NCI-H526 (cell line): ENCODE measurements around the gene RNF123.

Source experiments
- DNase-seq, 2 experiments: peaks; one replicate each; lab custom pipeline; 2025; lab: John Stamatoyannopoulos, UW

The RNF123 gene

DNA sequence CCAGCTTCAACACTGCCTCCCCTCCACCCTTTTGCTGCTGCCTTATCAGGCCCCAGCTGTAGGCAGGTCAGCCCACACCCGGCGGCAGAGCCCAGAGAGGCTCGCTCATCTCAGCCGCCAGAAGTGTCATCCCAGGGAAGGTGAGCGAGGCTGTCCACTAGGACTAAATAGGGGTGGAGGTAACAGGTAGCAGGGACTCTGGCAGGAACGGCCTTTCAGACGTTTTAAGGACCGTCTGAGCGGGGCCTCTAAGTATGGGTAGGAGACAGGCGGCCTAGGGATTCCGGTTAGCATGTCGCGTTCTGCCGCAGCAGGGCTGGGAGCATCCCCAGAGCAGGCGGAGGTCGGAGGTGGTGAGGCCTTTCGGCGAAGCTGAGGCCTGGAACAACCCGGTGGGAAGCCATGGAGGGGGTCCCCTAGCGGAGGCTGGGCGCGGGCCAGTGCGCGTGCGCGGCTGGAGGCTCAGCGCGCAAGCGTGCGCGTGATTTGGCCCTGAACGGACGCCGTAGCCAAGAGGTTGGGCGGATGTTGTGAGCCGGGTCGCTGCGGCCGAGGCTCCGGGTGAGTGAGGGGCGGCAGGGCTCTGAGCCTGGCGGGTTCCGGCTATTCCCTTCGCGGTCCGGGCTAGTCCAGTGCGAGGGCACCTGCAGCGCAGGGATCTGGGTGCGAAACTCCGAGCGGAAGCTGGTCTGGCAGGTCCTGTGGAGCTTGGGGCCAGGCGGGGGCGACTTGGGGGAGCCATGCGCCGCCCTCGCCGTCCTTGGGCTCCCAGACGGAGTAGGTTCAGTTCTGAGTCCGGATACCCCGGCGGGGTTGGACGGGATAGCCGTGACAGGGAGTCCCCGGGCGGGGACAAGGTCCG is at the start of gene RNF123, which contains the start of gene MST1:
Gene RNF123 (plus strand): TSS at position 512 of the 862 bp plus-strand sequence. CDS start 1,609 bp downstream, outside the sequence.
Gene MST1 (minus strand): TSS at position 429 of the 862 bp plus-strand sequence. CDS start 783 bp downstream, outside the sequence.
- no peak for DNase-seq

GRCh38 chr3:49641292-49641691 is 48.1 kb upstream of the RNF123 start:
- DNase-seq: no peak

DNA sequence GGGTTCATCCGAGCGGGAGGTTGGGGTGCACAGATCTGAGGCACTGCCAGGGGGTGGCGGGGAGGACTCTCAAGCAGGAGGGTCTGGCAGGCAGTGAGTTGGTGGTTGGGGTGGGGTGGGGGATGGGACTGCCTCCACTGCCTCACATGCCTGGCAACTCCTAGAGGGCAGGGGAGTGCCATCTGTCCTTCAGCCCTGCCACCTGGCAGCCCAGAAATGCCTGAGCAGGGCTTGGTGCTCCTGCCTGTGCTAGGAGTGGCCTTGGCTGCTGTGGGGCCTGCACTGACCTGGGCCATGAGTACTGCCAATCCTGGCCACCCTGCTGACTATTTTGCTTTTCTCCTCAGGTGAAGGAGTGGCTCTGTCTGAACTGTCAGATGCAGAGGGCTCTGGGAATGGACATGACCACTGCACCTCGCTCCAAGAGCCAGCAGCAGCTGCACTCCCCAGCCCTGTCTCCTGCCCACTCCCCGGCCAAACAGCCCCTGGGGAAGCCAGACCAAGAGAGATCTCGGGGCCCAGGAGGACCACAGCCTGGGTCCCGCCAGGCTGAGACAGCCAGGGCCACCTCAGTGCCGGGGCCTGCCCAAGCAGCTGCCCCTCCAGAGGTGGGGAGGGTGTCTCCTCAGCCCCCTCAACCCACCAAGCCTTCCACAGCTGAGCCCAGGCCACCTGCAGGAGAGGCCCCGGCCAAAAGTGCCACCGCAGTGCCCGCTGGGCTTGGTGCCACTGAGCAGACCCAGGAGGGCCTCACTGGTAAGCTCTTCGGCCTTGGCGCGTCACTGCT is 47.2 kb upstream of the RNF123 start:
- DNase-seq: no peak

DNA sequence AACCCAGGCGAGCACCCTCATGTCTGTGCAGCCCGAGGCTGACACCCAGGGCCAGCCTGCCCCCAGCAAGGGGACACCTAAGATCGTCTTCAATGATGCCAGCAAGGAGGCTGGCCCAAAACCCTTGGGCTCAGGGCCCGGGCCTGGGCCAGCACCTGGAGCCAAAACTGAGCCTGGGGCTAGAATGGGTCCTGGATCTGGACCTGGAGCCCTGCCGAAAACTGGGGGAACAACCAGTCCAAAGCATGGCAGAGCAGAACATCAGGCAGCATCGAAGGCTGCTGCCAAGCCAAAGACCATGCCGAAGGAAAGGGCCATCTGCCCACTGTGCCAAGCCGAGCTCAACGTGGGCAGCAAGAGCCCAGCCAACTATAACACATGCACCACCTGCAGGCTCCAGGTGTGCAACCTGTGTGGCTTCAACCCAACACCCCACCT is 46.6 kb upstream of the RNF123 start:
- DNase-seq: no peak

GRCh38 chr3:49644684-49645083 is 44.7 kb upstream of the RNF123 start:
- no peak for DNase-seq

DNA sequence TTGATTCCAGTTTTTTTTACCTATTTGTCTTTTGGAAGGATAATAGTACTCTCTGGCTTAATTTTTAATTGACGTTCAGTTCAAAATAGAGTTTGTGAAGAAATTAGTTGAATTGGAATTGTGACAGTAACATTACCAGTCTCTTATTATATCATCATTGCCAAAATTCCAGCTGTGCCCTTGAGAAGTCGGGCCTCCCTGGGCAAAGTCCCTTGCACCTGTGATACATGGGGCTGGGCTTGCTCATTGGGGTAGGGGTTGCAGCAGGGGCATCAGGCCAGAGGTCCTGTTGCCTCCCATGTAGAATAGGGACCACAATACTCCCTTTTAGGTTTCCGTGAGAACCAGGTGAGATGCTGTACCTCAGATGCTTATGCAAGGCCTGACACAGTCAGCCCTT is 43.1 kb upstream of the RNF123 start:
- no peak for DNase-seq

DNA sequence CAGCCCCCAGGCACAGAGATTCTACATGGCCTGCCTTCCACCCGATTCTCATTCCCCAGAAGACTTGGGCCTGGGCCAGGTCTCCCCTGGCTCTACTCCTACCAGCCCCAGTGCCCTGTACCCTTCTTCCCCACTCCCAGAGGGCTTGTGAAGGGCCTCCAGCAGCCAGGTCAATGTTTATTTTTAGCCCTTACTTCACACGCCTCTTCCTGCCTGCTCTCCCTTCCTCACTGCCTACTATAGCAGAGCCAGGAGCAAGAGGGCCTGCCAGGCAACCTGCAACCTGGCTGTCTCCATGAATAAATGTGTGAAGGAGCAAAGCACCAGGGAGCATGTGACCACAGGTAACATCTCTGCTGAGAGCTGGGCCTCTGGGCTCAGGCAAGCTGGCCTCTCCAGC is 41.6 kb upstream of the RNF123 start:
- DNase-seq: no peak

DNA sequence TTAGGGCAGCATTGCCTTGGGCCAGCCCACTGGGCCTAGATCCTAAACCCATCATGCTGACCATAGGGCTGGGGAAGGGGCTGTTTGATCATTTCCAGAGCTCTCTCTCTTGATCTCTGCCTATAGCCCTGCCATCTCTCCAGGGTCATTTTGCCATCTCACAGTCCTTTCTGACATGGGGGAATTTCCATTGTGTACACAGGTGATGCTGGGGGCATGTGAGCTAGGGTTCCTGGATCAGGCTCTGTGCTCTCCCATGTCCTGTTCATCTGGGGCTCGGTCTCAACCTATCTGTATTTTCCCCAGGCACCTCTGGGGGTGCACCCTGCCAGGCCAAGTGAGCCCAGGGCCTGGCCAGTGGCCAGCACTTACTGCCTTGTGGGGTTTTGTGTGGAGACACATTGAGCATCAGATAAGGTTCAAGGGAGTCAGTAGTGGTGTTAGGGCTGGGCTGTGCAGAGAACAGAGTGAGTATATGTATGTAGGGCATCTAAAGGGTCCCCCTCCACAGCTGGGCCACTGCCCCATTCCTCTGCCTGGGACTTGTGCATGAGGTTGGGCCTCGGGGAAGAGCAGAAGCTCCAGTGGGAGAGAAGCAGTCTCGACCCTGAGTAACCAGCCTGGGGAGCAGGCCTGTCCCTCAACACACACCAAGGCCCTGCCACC is 40.9 kb upstream of the RNF123 start:
- DNase-seq: no peak

- no peak for DNase-seq
Observed at GRCh38 chr3:49649576-49649975, 39.8 kb upstream of the RNF123 start.

- DNase-seq: no peak
Observed at GRCh38 chr3:49650177-49650576, 39.2 kb upstream of the RNF123 start.

GRCh38 chr3:49650637-49651036 is 38.7 kb upstream of the RNF123 start:
- DNase-seq: no peak

DNA sequence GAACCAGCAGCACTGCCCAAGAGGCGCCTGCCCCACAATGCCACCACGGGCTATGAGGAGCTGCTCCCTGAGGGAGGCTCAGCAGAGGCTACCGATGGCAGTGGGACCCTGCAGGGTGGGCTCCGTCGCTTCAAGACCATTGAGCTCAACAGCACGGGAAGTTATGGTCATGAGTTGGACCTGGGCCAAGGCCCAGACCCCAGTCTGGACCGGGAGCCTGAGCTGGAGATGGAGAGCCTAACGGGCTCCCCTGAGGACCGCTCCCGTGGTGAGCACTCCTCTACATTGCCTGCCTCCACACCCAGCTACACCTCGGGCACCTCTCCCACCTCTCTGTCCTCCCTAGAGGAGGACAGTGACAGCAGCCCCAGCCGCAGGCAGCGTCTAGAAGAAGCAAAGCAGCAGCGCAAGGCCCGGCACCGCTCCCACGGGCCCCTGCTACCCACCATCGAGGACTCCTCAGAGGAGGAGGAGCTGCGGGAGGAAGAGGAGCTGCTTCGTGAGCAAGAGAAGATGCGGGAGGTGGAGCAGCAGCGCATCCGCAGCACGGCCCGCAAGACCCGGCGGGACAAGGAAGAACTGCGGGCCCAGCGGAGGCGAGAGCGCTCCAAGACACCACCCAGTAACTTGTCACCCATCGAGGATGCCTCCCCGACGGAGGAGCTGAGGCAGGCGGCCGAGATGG is 37.0 kb upstream of the RNF123 start:
- no peak for DNase-seq

- no peak for DNase-seq
Observed at GRCh38 chr3:49652903-49653415, 36.4 kb upstream of the RNF123 start.

DNA sequence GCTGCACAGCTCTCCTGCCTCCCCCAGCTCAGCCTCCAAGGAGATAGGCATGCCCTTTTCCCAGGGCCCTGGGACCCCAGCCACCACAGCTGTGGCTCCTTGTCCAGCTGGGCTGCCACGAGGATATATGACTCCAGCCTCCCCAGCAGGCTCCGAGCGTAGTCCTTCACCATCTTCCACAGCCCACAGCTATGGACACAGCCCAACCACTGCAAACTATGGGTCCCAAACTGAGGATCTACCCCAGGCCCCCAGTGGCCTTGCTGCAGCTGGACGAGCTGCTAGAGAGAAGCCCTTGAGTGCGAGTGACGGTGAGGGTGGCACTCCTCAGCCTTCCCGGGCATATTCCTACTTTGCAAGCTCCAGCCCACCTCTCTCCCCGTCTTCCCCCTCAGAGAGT is 35.7 kb upstream of the RNF123 start:
- DNase-seq: no peak

GRCh38 chr3:49654176-49654825 is 35.1 kb upstream of the RNF123 start:
- no peak for DNase-seq

DNA sequence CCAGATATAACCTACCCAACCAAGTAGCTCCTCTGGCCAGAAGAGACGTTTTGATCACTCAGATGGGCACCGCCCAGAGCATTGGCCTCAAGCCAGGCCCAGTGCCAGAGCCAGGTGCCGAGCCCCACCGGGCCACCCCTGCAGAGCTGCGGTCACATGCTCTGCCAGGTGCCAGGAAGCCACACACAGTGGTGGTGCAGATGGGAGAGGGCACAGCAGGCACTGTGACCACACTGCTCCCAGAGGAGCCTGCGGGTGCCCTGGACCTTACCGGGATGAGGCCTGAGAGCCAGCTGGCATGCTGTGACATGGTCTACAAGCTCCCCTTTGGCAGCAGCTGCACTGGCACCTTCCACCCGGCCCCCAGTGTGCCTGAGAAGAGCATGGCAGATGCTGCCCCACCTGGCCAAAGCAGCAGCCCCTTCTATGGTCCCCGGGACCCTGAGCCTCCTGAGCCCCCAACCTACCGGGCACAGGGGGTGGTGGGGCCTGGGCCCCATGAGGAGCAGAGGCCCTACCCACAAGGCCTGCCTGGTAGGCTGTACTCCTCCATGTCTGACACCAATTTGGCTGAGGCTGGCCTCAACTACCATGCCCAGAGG is 34.3 kb upstream of the RNF123 start:
- DNase-seq: no peak

DNA sequence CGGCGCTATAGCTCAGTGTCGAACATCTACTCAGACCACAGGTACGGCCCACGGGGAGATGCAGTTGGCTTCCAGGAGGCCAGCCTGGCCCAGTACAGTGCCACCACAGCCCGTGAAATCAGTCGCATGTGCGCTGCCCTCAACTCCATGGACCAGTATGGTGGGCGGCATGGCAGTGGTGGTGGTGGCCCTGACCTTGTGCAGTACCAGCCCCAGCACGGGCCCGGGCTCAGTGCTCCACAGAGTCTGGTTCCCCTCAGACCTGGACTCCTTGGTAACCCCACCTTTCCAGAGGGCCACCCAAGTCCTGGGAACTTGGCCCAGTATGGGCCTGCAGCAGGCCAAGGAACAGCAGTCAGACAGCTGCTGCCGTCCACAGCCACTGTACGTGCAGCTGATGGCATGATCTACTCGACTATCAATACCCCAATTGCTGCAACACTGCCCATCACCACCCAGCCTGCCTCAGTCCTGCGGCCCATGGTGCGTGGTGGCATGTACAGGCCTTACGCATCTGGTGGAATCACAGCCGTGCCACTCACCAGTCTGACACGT is 33.5 kb upstream of the RNF123 start:
- DNase-seq: no peak

DNA sequence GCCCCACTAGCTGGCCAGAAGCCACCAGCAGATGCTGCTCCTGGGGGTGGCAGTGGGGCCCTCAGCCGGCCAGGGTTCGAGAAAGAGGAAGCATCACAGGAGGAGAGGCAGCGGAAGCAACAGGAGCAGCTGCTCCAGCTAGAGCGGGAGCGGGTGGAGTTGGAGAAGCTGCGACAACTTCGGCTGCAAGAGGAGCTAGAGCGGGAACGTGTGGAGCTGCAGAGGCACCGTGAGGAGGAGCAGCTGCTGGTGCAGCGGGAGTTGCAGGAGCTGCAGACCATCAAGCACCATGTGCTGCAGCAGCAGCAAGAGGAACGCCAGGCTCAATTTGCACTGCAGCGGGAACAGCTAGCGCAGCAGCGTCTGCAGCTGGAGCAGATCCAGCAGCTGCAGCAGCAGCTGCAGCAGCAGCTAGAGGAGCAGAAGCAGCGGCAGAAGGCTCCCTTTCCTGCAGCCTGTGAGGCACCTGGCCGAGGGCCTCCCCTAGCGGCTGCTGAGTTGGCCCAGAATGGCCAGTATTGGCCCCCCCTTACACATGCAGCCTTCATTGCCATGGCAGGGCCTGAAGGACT is 32.7 kb upstream of the RNF123 start:
- DNase-seq: no peak

- DNase-seq: no peak
Observed at GRCh38 chr3:49657208-49657915, 32.0 kb upstream of the RNF123 start.
